Measurements from ENCODE around the gene CD163L1. TPM values are rescaled to one million over a fixed set of nuclear protein-coding genes. Genes with fewer than 3 reads are reported as not detected.
A peak's percentile ranks its signal among the peaks of the same experiment; 100 is the strongest.

The CD163L1 gene
- total and polyA plus RNA-seq, 3 experiments from 2014 or later, result 0.24 to 0.71 TPM; not detected in 1

- no peaks in the 10 kb centered on the region for H3K4me1 Mint-ChIP-seq
- POLR2A ChIA-PET, result no interaction called here
- H3K4me1 ChIP-seq (ENCODE audit: insufficient read depth, low read length), result no peaks in the 10 kb centered on the region
Measured at GRCh38 chr12:7459973-7460372, 16.0 kb upstream of the CD163L1 start.

GRCh38 chr12:7451756-7452155 is 7.8 kb upstream of the CD163L1 start:
- Mint-ChIP-seq H3K36me3 (no peaks in the 10 kb centered on the region), H3K4me3 (no peak overlapping the region), H3K27me3 (peaks cover 5 to 22% of the 10 kb centered on the region in 2 donors), H3K9me3 (peaks cover 7 to 10% (median 8%) of the 10 kb centered on the region in 5 donors), H3K27ac (no peak overlapping the region), H3K4me1 (no peaks in the 10 kb centered on the region)
- no peak for DNase-seq
- no peaks in the 10 kb centered on the region for H3K9me3 ChIP-seq (ENCODE audit: low read length)
- no peaks in the 10 kb centered on the region for H3K4me1 ChIP-seq (ENCODE audit: insufficient read depth, low read length)
- H3K27me3 ChIP-seq (ENCODE audit: insufficient read depth, low read length, poor library complexity, severe bottlenecking), result no peaks in the 10 kb centered on the region
- ChIA-PET POLR2A (no interaction called here), CTCF (no interaction called here)
- no peaks in the 10 kb centered on the region for H3K36me3 ChIP-seq (ENCODE audit: insufficient read depth, low read length)
- H3K27ac ChIP-seq (ENCODE audit: low read depth, low read length), result no peak overlapping the region
- no peak overlapping the region for H3K4me3 ChIP-seq (ENCODE audit: low read length)

More at GRCh38 chr12:7459973-7460372, 16.0 kb upstream of the CD163L1 start:
- no peaks in the 10 kb centered on the region for H3K36me3 Mint-ChIP-seq
- no peak for DNase-seq
- H3K9me3 Mint-ChIP-seq, result peaks cover 0 to 2% (median 0%) of the 10 kb centered on the region in 5 donors
- Histone ChIP-seq H3K9me3 (ENCODE audit: low read length) (no peaks in the 10 kb centered on the region), H3K27ac (ENCODE audit: low read depth, low read length) (no peak overlapping the region), H3K36me3 (ENCODE audit: insufficient read depth, low read length) (no peaks in the 10 kb centered on the region), H3K27me3 (ENCODE audit: insufficient read depth, low read length, poor library complexity, severe bottlenecking) (no peaks in the 10 kb centered on the region), H3K4me3 (ENCODE audit: low read length) (no peak overlapping the region)
- H3K4me3 Mint-ChIP-seq, result no peak overlapping the region
- CTCF ChIA-PET, result interaction anchor here (1.5 to 4.6 kb wide), 5 partner anchors 140 to 240 kb away, joined by 5 to 25 read pairs (median 8); no protein-coding TSS in a partner anchor
- H3K27me3 Mint-ChIP-seq, result peaks cover 3 to 9% of the 10 kb centered on the region in 2 donors
- H3K27ac Mint-ChIP-seq, result no peak overlapping the region

GRCh38 chr12:7450667-7451066 is 6.7 kb upstream of the CD163L1 start:
- POLR2A ChIA-PET, result no interaction called here
- peaks cover 7 to 10% (median 8%) of the 10 kb centered on the region in 5 donors for H3K9me3 Mint-ChIP-seq
- H3K36me3 Mint-ChIP-seq, result no peaks in the 10 kb centered on the region

GRCh38 chr12:7448099-7448498 is 4.1 kb upstream of the CD163L1 start:
- no peaks in the 10 kb centered on the region for H3K27me3 ChIP-seq (ENCODE audit: insufficient read depth, low read length, poor library complexity, severe bottlenecking)
- no peak overlapping the region for H3K4me3 Mint-ChIP-seq
- ChIA-PET CTCF (no interaction called here), POLR2A (no interaction called here)
- no peak overlapping the region for H3K4me3 ChIP-seq (ENCODE audit: low read length)
- H3K4me1 ChIP-seq (ENCODE audit: insufficient read depth, low read length), result no peaks in the 10 kb centered on the region
- H3K4me1 Mint-ChIP-seq, result no peaks in the 10 kb centered on the region
- H3K27ac ChIP-seq (ENCODE audit: low read depth, low read length), result no peak overlapping the region
- no peak overlapping the region for H3K27ac Mint-ChIP-seq
- H3K27me3 Mint-ChIP-seq, result peaks cover 5 to 26% of the 10 kb centered on the region in 2 donors
- H3K36me3 Mint-ChIP-seq, result no peaks in the 10 kb centered on the region
- H3K9me3 Mint-ChIP-seq, result peaks cover 0 to 3% (median 0%) of the 10 kb centered on the region in 5 donors
- H3K36me3 ChIP-seq (ENCODE audit: insufficient read depth, low read length), result no peaks in the 10 kb centered on the region
- H3K9me3 ChIP-seq (ENCODE audit: low read length), result no peaks in the 10 kb centered on the region
- DNase-seq, result no peak

More at GRCh38 chr12:7450667-7451066, 6.7 kb upstream of the CD163L1 start:
- Mint-ChIP-seq H3K27me3 (peaks cover 5 to 22% of the 10 kb centered on the region in 2 donors), H3K4me3 (no peak overlapping the region), H3K4me1 (no peaks in the 10 kb centered on the region), H3K27ac (no peak overlapping the region)
- Histone ChIP-seq H3K27me3 (ENCODE audit: insufficient read depth, low read length, poor library complexity, severe bottlenecking) (no peaks in the 10 kb centered on the region), H3K27ac (ENCODE audit: low read depth, low read length) (no peak overlapping the region), H3K4me1 (ENCODE audit: insufficient read depth, low read length) (no peaks in the 10 kb centered on the region), H3K9me3 (ENCODE audit: low read length) (no peaks in the 10 kb centered on the region), H3K4me3 (ENCODE audit: low read length) (no peak overlapping the region), H3K36me3 (ENCODE audit: insufficient read depth, low read length) (no peaks in the 10 kb centered on the region)
- no peak for DNase-seq
- CTCF ChIA-PET, result no interaction called here

- Histone ChIP-seq H3K4me1 (ENCODE audit: insufficient read depth, low read length) (no peaks in the 10 kb centered on the region), H3K27ac (ENCODE audit: low read depth, low read length) (no peak overlapping the region), H3K36me3 (ENCODE audit: insufficient read depth, low read length) (no peaks in the 10 kb centered on the region), H3K9me3 (ENCODE audit: low read length) (no peaks in the 10 kb centered on the region), H3K4me3 (ENCODE audit: low read length) (no peak overlapping the region), H3K27me3 (ENCODE audit: insufficient read depth, low read length, poor library complexity, severe bottlenecking) (no peaks in the 10 kb centered on the region)
- H3K27ac Mint-ChIP-seq, result peak overlapping the region in 1 of 8 donors; percentile 20
- H3K4me3 Mint-ChIP-seq, result no peak overlapping the region
- H3K4me1 Mint-ChIP-seq, result peaks cover 3 to 6% (median 4%) of the 10 kb centered on the region in 3 donors
- peaks cover 4 to 39% of the 10 kb centered on the region in 2 donors for H3K27me3 Mint-ChIP-seq
- POLR2A ChIA-PET, result no interaction called here
- DNase-seq, result no peak
- H3K36me3 Mint-ChIP-seq, result peaks cover 0 to 5% (median 0%) of the 10 kb centered on the region in 3 donors
- peaks cover 0 to 6% (median 3%) of the 10 kb centered on the region in 5 donors for H3K9me3 Mint-ChIP-seq
- CTCF ChIA-PET, result no interaction called here
Measured at GRCh38 chr12:7444537-7444936, 584 bp upstream of the CD163L1 start.

- DNase-seq, result no peak
- H3K9me3 Mint-ChIP-seq, result peaks cover 0 to 7% (median 5%) of the 10 kb centered on the region in 5 donors
- no peak overlapping the region for H3K27ac Mint-ChIP-seq
- peaks cover 5 to 39% of the 10 kb centered on the region in 2 donors for H3K27me3 Mint-ChIP-seq
- Histone ChIP-seq H3K27ac (ENCODE audit: low read depth, low read length) (no peak overlapping the region), H3K27me3 (ENCODE audit: insufficient read depth, low read length, poor library complexity, severe bottlenecking) (no peaks in the 10 kb centered on the region), H3K9me3 (ENCODE audit: low read length) (no peaks in the 10 kb centered on the region), H3K36me3 (ENCODE audit: insufficient read depth, low read length) (no peaks in the 10 kb centered on the region), H3K4me1 (ENCODE audit: insufficient read depth, low read length) (no peaks in the 10 kb centered on the region), H3K4me3 (ENCODE audit: low read length) (no peak overlapping the region)
- H3K36me3 Mint-ChIP-seq, result peaks cover 0 to 5% (median 0%) of the 10 kb centered on the region in 3 donors
- CTCF ChIA-PET, result no interaction called here
- POLR2A ChIA-PET, result interaction anchor here (0.7 kb wide), 1 partner anchor 1451 kb away, joined by 6 read pairs; no protein-coding TSS in a partner anchor
- H3K4me1 Mint-ChIP-seq, result peaks cover 6 to 12% (median 8%) of the 10 kb centered on the region in 3 donors
- peak overlapping the region in 2 of 7 donors; percentile 26 to 57 for H3K4me3 Mint-ChIP-seq
Measured at GRCh38 chr12:7441216-7441615, 2.7 kb downstream of the CD163L1 start.

GRCh38 chr12:7439579-7440505 is 4.1 kb downstream of the CD163L1 start:
- peaks cover 6 to 12% (median 8%) of the 10 kb centered on the region in 3 donors for H3K4me1 Mint-ChIP-seq
- H3K9me3 Mint-ChIP-seq, result peaks cover 0 to 7% (median 5%) of the 10 kb centered on the region in 5 donors
- CTCF ChIA-PET, result no interaction called here
- peak overlapping the region; percentile 3 to 87 (median 77) for H3K4me3 Mint-ChIP-seq
- DNase-seq, result peak in 3 of 5 donors; percentile 13 to 43 (median 43)
- Histone ChIP-seq H3K27ac (ENCODE audit: low read depth, low read length) (peak overlapping the region; percentile 9), H3K4me1 (ENCODE audit: insufficient read depth, low read length) (no peaks in the 10 kb centered on the region), H3K9me3 (ENCODE audit: low read length) (no peaks in the 10 kb centered on the region), H3K36me3 (ENCODE audit: insufficient read depth, low read length) (no peaks in the 10 kb centered on the region), H3K4me3 (ENCODE audit: low read length) (no peak overlapping the region), H3K27me3 (ENCODE audit: insufficient read depth, low read length, poor library complexity, severe bottlenecking) (no peaks in the 10 kb centered on the region)
- H3K27ac Mint-ChIP-seq, result peak overlapping the region in 6 of 8 donors; percentile 3 to 88 (median 69)
- peaks cover 5 to 38% of the 10 kb centered on the region in 2 donors for H3K27me3 Mint-ChIP-seq
- POLR2A ChIA-PET, result no interaction called here
- peaks cover 0 to 5% (median 0%) of the 10 kb centered on the region in 3 donors for H3K36me3 Mint-ChIP-seq
